COLO668 (cell line): ENCODE results near the gene C2.
"Not testable (repeated sequence)": the region's sequence is repeated elsewhere in the genome, so short reads cannot be mapped to it uniquely, and the experiment has no call there.

Experiments used
- DNase-seq: peaks from one replicate; lab custom pipeline; 2025; ENCODE audit not compliant: unreplicated experiment; lab: John Stamatoyannopoulos, UW

The C2 gene

DNA sequence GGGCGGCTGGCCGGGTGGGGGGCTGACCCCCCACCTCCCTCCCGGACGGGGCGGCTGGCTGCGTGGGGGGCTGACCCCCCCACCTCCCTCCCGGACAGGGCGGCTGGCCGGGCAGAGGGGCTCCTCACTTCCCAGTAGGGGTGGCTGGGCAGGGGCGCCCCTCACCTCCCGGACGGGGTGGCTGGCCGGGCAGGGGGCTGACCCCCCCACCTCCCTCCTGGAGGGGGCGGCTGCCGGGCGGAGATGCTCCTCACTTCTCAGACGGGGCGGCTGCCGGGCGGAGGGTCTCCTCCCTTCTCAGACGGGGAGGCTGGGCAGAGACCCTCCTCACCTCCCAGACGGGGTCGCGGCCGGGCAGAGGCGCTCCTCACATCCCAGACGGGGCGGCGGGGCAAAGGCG is 48.5 kb downstream of the C2 start:
- not testable (repeated sequence) for DNase-seq

- no peak for DNase-seq
Measured at GRCh38 chr6:31977816-31978431, 50.4 kb downstream of the C2 start.

DNA sequence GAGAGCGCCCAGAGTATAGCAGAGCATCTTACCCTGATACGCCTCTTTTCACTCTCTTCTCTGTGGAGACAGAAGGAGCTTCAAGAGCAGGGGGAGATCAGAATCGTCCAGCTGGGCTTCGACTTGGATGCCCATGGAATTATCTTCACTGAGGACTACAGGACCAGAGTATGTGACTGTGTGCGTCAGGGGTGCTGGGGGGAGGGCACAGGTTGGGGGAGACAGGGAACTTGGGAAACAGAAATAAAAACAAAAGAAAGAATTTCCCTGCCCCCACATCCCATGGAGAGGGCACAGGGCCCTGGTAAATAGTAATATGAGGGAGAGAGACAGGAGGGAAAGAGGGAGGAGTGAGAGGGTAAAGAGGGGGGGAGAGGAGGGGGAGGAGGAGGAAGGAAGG is 51.3 kb downstream of the C2 start:
- DNase-seq, result no peak

DNA sequence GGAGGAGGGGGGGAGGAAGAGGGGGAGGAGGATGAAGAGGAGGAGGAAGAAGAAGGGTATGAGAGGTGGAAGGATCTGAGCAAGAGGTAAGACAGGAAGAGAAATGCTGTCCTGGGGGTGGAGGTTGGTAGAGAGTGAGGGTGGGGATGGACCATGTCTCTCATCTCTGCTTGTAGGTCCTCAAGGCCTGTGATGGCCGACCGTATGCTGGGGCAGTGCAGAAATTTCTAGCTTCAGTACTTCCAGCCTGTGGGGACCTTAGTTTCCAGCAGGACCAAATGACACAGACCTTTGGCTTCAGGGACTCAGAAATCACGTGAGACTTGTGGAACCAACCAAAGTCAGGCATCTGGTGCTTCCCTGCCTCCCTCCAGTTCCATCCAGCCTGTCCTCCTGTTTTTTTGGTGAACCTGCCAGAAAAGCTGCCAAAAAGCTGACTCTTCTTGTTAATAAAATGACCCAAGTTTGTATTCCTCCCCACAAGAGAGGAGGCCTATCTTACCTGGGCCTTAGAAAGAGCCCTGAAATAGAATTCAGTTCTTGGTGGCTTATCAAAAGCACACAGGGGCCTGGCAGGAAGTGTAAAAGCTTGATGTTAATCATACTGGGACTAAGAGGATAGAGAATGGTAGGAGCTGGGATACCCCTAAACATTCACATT is 51.9 kb downstream of the C2 start:
- no peak for DNase-seq

DNA sequence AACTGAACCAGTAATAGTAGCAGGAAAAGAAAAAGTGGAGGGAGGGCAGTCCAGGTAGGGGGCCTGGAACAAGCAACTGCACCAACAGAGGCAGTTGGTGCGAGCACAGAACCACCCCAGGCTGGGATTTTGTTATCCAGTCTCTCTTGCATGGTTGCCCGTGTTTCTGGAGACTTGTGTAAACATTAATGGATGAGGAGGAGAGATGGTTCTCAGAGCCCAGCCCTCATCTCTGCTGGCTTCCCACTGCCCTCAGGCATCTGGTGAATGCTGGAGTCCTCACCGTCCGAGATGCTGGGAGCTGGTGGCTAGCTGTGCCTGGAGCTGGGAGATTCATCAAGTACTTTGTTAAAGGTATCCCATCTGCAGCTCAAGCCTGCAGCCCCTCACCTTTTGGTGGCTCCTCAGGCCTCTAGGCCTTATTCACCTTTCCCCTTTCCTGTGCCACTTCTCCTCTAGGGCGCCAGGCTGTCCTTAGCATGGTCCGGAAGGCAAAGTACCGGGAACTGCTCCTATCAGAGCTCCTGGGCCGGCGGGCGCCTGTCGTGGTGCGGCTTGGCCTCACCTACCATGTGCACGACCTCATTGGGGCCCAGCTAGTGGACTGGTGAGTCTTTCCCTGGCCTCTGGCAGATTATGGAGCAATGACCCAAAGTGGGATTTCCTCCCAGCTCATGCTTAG is 52.8 kb downstream of the C2 start:
- not testable (repeated sequence) for DNase-seq

- not testable (repeated sequence) for DNase-seq
Measured at GRCh38 chr6:31980998-31981397, 53.5 kb downstream of the C2 start.

DNA sequence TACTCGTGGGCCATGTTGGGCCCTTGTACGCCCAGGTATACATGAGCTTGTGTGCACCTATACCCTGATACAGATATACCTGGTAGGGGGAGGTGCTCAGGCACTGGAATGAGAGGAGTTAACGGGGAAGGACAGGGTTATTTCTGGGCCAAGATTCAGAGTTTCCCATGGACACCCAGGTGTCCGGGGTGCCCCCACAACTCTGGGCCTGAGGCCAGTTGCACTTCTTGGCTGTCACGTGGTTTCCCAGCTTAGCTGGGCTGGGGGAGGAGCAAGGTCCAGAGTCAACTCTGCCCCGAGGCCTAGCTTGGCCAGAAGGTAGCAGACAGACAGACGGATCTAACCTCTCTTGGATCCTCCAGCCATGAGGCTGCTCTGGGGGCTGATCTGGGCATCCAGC is 54.2 kb downstream of the C2 start, which contains the start of gene C4A:
Gene C4A, plus strand, starts transcription at position 314 of the 400 bp plus-strand sequence. Its CDS starts 51 bp downstream, at position 365.
- DNase-seq, result not testable (repeated sequence)

GRCh38 chr6:31989363-31989762 is 61.8 kb downstream of the C2 start:
- DNase-seq, result not testable (repeated sequence)

DNA sequence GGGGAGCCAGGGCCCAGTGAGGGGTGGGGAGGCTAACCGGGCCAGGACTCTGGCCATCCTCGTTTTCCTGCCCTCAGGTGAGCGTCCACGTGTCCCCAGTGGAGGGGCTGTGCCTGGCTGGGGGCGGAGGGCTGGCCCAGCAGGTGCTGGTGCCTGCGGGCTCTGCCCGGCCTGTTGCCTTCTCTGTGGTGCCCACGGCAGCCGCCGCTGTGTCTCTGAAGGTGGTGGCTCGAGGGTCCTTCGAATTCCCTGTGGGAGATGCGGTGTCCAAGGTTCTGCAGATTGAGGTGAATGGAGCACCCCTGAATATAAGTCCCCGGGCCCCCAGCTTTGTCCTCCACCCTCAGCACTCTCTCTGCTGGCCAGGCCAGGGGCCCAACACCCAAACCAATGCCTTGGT is 66.9 kb downstream of the C2 start:
- not testable (repeated sequence) for DNase-seq
